ENCODE measurements around the gene LANCL2. TPM values are rescaled to one million over a fixed set of nuclear protein-coding genes. Genes with fewer than 3 reads are reported as not detected.

Gene LANCL2
- total RNA-seq, 5 donors from 2014 or later (not counting 1 experiment from before 2014, with no cell fraction given): 5.0 to 6.4 (median 6.1) TPM

DNA sequence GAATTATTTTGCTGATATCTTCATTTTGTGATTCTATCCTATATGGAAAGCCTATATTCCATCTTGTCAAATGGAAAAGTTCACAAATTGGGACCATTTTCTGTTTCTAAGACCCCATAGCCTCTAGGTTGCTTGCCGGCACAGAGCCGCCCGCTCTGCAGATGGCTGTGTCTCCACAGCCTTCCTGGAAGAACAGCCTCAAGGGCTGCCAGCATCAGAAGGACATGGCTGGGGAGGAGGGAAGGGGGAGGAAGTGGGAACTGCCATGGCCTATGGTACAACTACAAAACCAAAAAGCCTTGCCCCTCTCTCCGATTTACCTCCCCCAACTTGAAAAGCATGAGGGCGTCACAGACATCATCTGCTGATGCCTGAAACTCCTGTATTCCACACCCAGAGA, 75.9 kb downstream of the LANCL2 start:
- H3K27ac ChIP-seq (ENCODE audit: low read length): no peak overlapping the region
- peaks cover 2 to 22% of the 10 kb centered on the region in 2 experiments for H3K4me1 ChIP-seq (ENCODE audit: control insufficient read depth in 1 of 2, extremely low read depth in 1 of 2, insufficient read depth in 2 of 2, low read length in 2 of 2)
- Mint-ChIP-seq H3K9me3 (peaks cover 0 to 8% (median 3%) of the 10 kb centered on the region in 3 donors), H3K4me1 (peaks cover 51 to 53% (median 51%) of the 10 kb centered on the region in 3 donors), H3K4me3 (no peak overlapping the region), H3K27ac (peak overlapping the region in 1 of 2 donors; percentile 39), H3K27me3 (no peaks in the 10 kb centered on the region), H3K36me3 (peaks cover 3% of the 10 kb centered on the region)
- no peaks in the 10 kb centered on the region for H3K36me3 ChIP-seq (ENCODE audit: control insufficient read depth in 2 of 2, extremely low read depth in 1 of 2, insufficient read depth in 1 of 2, low read length in 1 of 2)
- no peak for ATAC-seq (replicated peaks in 1 of 4)
- WGBS (ENCODE audit: insufficient coverage): 100% methylated on average over 3 of the region's 5 CpGs
- H3K27me3 ChIP-seq (replicated peaks in 1 of 2; ENCODE audit: control insufficient read depth in 2 of 2, extremely low read depth in 1 of 2, insufficient read depth in 2 of 2, low read length in 1 of 2): no peaks in the 10 kb centered on the region
- H3K4me3 ChIP-seq (ENCODE audit: control insufficient read depth in 1 of 2, extremely low read depth in 1 of 2, low read length in 1 of 2): no peak overlapping the region
- ChIA-PET CTCF (no interaction called here), POLR2A (no interaction called here)
- no peaks in the 10 kb centered on the region for H3K9me3 ChIP-seq
- no peak for DNase-seq

DNA sequence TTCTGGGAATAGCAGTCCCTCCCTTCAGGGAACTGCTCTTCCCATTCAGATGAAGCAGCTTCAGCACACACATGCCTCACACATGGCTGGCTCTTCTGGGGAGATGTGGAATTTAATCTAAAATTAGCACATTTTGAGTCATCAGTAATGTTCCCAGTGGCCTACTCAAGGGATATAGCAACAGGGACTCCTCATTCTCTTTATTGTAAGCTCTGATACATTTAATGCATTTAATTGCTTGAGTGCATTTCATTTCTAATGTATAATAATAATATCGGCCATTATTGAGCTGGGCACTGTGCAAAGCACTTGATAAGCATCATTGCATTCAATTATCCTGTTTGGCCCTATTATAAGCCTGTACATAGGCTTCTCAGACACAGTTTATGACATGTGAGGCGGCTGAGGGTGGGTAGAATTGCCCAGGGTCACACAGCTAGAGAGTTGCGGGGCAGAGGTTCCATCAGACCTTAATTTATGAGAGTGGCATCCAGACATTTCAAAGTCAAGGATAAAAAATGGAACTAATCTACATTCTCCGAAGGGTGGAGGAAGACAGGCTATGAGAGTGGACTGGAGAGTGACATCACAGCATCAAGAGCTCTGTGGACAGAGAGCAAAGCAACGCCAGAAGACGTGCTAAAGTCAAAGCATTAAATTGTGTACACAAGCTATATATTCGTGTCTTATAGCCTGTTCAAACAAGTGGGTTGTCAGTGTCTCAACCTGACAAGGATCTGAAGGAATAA, 76.8 kb downstream of the LANCL2 start:
- 96% methylated on average over 5 of the region's 7 CpGs for WGBS (ENCODE audit: insufficient coverage)
- no peak for ATAC-seq (replicated peaks in 1 of 4)
- Histone ChIP-seq H3K27ac (ENCODE audit: low read length) (no peak overlapping the region), H3K9me3 (no peaks in the 10 kb centered on the region), H3K27me3 (replicated peaks in 1 of 2; ENCODE audit: control insufficient read depth in 2 of 2, extremely low read depth in 1 of 2, insufficient read depth in 2 of 2, low read length in 1 of 2) (no peaks in the 10 kb centered on the region), H3K36me3 (ENCODE audit: control insufficient read depth in 2 of 2, extremely low read depth in 1 of 2, insufficient read depth in 1 of 2, low read length in 1 of 2) (no peaks in the 10 kb centered on the region), H3K4me3 (ENCODE audit: control insufficient read depth in 1 of 2, extremely low read depth in 1 of 2, low read length in 1 of 2) (no peak overlapping the region), H3K4me1 (ENCODE audit: control insufficient read depth in 1 of 2, extremely low read depth in 1 of 2, insufficient read depth in 2 of 2, low read length in 2 of 2) (peaks cover 2 to 16% of the 10 kb centered on the region in 2 experiments)
- peak overlapping the region; percentile 10 to 69 for H3K27ac Mint-ChIP-seq
- H3K4me1 Mint-ChIP-seq: peaks cover 48 to 52% (median 50%) of the 10 kb centered on the region in 3 donors
- H3K4me3 Mint-ChIP-seq: no peak overlapping the region
- no peak for DNase-seq
- peaks cover 0 to 8% (median 3%) of the 10 kb centered on the region in 3 donors for H3K9me3 Mint-ChIP-seq
- H3K36me3 Mint-ChIP-seq: peaks cover 10% of the 10 kb centered on the region
- ChIA-PET CTCF (no interaction called here), POLR2A (interaction anchor here in 1 of 2 donors (0.6 kb wide), 1 partner anchor 92 kb away, joined by 3 read pairs; no protein-coding TSS in a partner anchor)
- no peaks in the 10 kb centered on the region for H3K27me3 Mint-ChIP-seq

- Mint-ChIP-seq H3K4me1 (peaks cover 29 to 35% (median 30%) of the 10 kb centered on the region in 3 donors), H3K27ac (peak overlapping the region; percentile 70 to 82)
Observed at GRCh38 chr7:55444786-55445185, 79.6 kb downstream of the LANCL2 start.

GRCh38 chr7:55448526-55448925, 83.4 kb downstream of the LANCL2 start:
- H3K4me3 Mint-ChIP-seq: no peak overlapping the region
- WGBS (ENCODE audit: insufficient coverage): 80% methylated on average over 1 of the region's 22 CpGs
- Histone ChIP-seq H3K36me3 (ENCODE audit: control insufficient read depth in 2 of 2, extremely low read depth in 1 of 2, insufficient read depth in 1 of 2, low read length in 1 of 2) (no peaks in the 10 kb centered on the region), H3K27ac (ENCODE audit: low read length) (no peak overlapping the region), H3K4me3 (ENCODE audit: control insufficient read depth in 1 of 2, extremely low read depth in 1 of 2, low read length in 1 of 2) (no peak overlapping the region), H3K4me1 (ENCODE audit: control insufficient read depth in 1 of 2, extremely low read depth in 1 of 2, insufficient read depth in 2 of 2, low read length in 2 of 2) (no peaks in the 10 kb centered on the region), H3K27me3 (replicated peaks in 1 of 2; ENCODE audit: control insufficient read depth in 2 of 2, extremely low read depth in 1 of 2, insufficient read depth in 2 of 2, low read length in 1 of 2) (no peaks in the 10 kb centered on the region), H3K9me3 (no peaks in the 10 kb centered on the region)
- H3K27ac Mint-ChIP-seq: no peak overlapping the region
- ChIA-PET CTCF (interaction anchor here in 1 of 2 donors (0.6 kb wide), 1 partner anchor 601 kb away, joined by 3 read pairs; no protein-coding TSS in a partner anchor), POLR2A (no interaction called here)
- ATAC-seq (replicated peaks in 1 of 4): no peak
- H3K9me3 Mint-ChIP-seq: peaks cover 0 to 8% (median 3%) of the 10 kb centered on the region in 3 donors
- DNase-seq: no peak
- H3K27me3 Mint-ChIP-seq: no peaks in the 10 kb centered on the region
- peaks cover 34 to 45% (median 39%) of the 10 kb centered on the region in 3 donors for H3K4me1 Mint-ChIP-seq
- peaks cover 34% of the 10 kb centered on the region for H3K36me3 Mint-ChIP-seq

More at GRCh38 chr7:55444786-55445185, 79.6 kb downstream of the LANCL2 start:
- Histone ChIP-seq H3K4me3 (ENCODE audit: control insufficient read depth in 1 of 2, extremely low read depth in 1 of 2, low read length in 1 of 2) (no peak overlapping the region), H3K27me3 (replicated peaks in 1 of 2; ENCODE audit: control insufficient read depth in 2 of 2, extremely low read depth in 1 of 2, insufficient read depth in 2 of 2, low read length in 1 of 2) (no peaks in the 10 kb centered on the region), H3K36me3 (ENCODE audit: control insufficient read depth in 2 of 2, extremely low read depth in 1 of 2, insufficient read depth in 1 of 2, low read length in 1 of 2) (no peaks in the 10 kb centered on the region), H3K9me3 (no peaks in the 10 kb centered on the region), H3K27ac (ENCODE audit: low read length) (no peak overlapping the region), H3K4me1 (ENCODE audit: control insufficient read depth in 1 of 2, extremely low read depth in 1 of 2, insufficient read depth in 2 of 2, low read length in 2 of 2) (peaks cover 0 to 1% of the 10 kb centered on the region in 2 experiments)
- DNase-seq (no peak), ATAC-seq (replicated peaks in 1 of 4) (no peak)
- CTCF ChIA-PET: interaction anchor here in 1 of 2 donors (1.2 kb wide), 1 partner anchor 9 kb away, joined by 4 read pairs; no protein-coding TSS in a partner anchor
- Mint-ChIP-seq H3K27me3 (no peaks in the 10 kb centered on the region), H3K9me3 (peaks cover 0 to 8% (median 3%) of the 10 kb centered on the region in 3 donors), H3K4me3 (no peak overlapping the region), H3K36me3 (peaks cover 16% of the 10 kb centered on the region)
- 40% methylated on average over 1 of the region's 1 CpG for WGBS (ENCODE audit: insufficient coverage)
- POLR2A ChIA-PET: no interaction called here

DNA sequence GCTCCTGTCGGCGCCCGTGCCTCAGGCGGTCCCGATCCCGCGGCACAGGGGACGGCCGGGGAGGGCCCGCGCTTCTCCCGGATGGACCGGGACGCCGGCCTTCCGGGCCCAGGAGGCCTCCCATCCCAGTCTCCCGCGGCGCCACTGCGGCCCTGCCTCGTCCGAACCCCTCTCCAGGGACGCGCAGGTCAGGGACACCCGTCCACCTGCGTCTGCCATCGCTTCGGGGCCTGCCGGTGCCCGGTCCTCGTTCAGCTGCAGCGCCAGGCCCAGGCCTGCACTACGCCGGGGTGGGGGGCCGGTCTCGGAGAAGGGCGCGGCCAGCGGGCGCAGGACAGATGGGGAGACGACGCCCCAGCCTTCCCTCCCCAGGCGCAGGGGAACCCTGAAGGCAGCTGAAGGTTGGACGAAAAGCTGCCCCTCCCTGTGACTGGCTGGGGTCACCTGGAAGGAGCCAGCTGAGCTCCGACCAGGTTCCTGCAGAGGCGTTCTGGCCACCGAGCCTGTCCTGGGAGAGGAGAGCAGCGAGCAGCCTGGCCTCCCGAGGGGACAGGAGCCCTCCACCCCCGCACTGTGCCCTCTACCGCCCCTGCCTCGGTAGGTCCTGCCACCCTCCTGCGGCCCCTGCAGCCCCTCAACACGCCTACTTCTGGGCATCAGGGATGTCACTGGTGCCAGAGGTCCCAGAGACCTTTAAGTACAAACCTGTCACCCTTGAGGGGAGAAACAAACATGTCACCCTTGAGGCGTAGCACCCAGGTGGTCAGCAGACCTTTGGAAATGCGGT, 84.3 kb downstream of the LANCL2 start:
- CTCF ChIA-PET: no interaction called here
- Mint-ChIP-seq H3K4me1 (peaks cover 41 to 49% (median 45%) of the 10 kb centered on the region in 3 donors), H3K9me3 (peaks cover 0 to 8% (median 3%) of the 10 kb centered on the region in 3 donors), H3K27me3 (no peaks in the 10 kb centered on the region), H3K4me3 (peak overlapping the region in 1 of 3 donors; percentile 22), H3K27ac (no peak overlapping the region), H3K36me3 (peaks cover 34% of the 10 kb centered on the region)
- Histone ChIP-seq H3K36me3 (ENCODE audit: control insufficient read depth in 2 of 2, extremely low read depth in 1 of 2, insufficient read depth in 1 of 2, low read length in 1 of 2) (no peaks in the 10 kb centered on the region), H3K4me1 (ENCODE audit: control insufficient read depth in 1 of 2, extremely low read depth in 1 of 2, insufficient read depth in 2 of 2, low read length in 2 of 2) (no peaks in the 10 kb centered on the region), H3K27ac (ENCODE audit: low read length) (no peak overlapping the region), H3K4me3 (ENCODE audit: control insufficient read depth in 1 of 2, extremely low read depth in 1 of 2, low read length in 1 of 2) (no peak overlapping the region), H3K9me3 (no peaks in the 10 kb centered on the region), H3K27me3 (replicated peaks in 1 of 2; ENCODE audit: control insufficient read depth in 2 of 2, extremely low read depth in 1 of 2, insufficient read depth in 2 of 2, low read length in 1 of 2) (no peaks in the 10 kb centered on the region)
- ATAC-seq (replicated peaks in 1 of 4) (no peak), DNase-seq (no peak)
- POLR2A ChIA-PET: interaction anchor here in 1 of 2 donors (0.6 kb wide), 1 partner anchor 31 kb away, joined by 3 read pairs; no protein-coding TSS in a partner anchor
- WGBS (ENCODE audit: insufficient coverage): 56% methylated on average over 36 of the region's 56 CpGs

DNA sequence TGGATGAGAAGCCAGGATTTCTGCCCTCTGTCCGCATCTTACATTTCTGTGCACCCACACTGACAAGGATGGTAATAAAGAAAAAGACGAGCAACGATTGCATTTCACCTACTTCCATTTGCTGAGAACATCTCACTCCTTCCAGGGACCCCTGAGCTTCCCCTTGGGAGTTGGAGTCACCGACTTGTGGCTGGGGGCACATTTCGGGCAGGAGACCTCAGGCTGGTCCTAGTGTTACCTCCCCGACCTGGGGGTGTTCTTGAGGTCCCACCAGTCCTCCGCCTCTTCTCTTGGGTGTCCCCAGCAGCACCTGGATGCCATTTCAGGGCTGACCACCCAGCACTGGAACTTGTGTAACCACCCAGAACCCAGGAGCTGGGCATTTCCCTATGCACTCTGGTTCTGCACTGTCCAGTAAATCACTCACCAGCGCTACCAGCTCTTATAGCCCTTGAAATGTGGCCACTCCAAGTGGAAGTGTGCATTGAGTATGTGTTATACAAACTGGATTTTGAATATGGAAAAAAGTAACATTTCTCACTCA, 84.9 kb downstream of the LANCL2 start:
- Histone ChIP-seq H3K9me3 (no peaks in the 10 kb centered on the region), H3K27me3 (replicated peaks in 1 of 2; ENCODE audit: control insufficient read depth in 2 of 2, extremely low read depth in 1 of 2, insufficient read depth in 2 of 2, low read length in 1 of 2) (no peaks in the 10 kb centered on the region), H3K27ac (ENCODE audit: low read length) (no peak overlapping the region), H3K4me3 (ENCODE audit: control insufficient read depth in 1 of 2, extremely low read depth in 1 of 2, low read length in 1 of 2) (no peak overlapping the region), H3K36me3 (ENCODE audit: control insufficient read depth in 2 of 2, extremely low read depth in 1 of 2, insufficient read depth in 1 of 2, low read length in 1 of 2) (no peaks in the 10 kb centered on the region), H3K4me1 (ENCODE audit: control insufficient read depth in 1 of 2, extremely low read depth in 1 of 2, insufficient read depth in 2 of 2, low read length in 2 of 2) (no peaks in the 10 kb centered on the region)
- ATAC-seq (replicated peaks in 1 of 4) (no peak), DNase-seq (no peak)
- CTCF ChIA-PET: no interaction called here
- WGBS (ENCODE audit: insufficient coverage): 96% methylated on average over 4 of the region's 8 CpGs
- Mint-ChIP-seq H3K36me3 (peaks cover 38% of the 10 kb centered on the region), H3K27me3 (no peaks in the 10 kb centered on the region), H3K4me1 (peaks cover 45 to 52% (median 47%) of the 10 kb centered on the region in 3 donors), H3K4me3 (peak overlapping the region in 1 of 3 donors; percentile 22), H3K27ac (no peak overlapping the region), H3K9me3 (peaks cover 0 to 5% (median 3%) of the 10 kb centered on the region in 3 donors)
- POLR2A ChIA-PET: no interaction called here

Data from T-cell (primary cell).